HG03108 (cell line): Measurements from ENCODE around the gene PIP4K2C.

Source experiments
- ATAC-seq: cut with Tn5 transposase; IDR thresholded peaks from one replicate; pipeline ENCODE4 v1.9.1; 2021; ENCODE audit warnings: moderate library complexity; ENCODE audit not compliant: unreplicated experiment

Gene PIP4K2C

DNA sequence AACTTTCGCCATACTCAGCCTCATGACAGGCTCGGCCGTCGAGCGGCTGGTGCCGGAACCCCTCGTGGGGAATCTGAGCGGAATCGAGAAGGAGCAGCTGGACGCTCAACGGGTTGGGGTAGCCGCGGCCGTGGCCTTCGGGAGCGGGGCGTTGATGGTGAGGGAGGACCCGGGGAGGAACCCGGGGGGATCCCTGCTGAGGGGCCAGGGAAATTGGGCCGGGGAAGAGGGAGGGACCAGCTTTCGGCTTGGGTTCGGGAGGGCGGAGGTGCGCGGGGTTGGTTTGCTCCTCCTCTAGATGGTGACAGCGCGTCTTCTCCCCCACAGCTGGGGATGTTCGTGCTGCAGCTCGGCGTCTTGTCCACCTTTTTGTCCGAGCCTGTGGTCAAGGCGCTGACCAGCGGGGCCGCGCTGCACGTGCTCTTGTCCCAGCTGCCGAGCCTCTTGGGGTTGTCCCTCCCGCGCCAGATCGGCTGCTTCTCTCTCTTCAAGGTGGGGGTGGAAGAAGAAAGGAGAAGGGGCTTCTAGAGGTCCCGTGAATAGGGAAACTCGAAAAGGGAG, 30.0 kb downstream of the PIP4K2C start:
- no peak for ATAC-seq

DNA sequence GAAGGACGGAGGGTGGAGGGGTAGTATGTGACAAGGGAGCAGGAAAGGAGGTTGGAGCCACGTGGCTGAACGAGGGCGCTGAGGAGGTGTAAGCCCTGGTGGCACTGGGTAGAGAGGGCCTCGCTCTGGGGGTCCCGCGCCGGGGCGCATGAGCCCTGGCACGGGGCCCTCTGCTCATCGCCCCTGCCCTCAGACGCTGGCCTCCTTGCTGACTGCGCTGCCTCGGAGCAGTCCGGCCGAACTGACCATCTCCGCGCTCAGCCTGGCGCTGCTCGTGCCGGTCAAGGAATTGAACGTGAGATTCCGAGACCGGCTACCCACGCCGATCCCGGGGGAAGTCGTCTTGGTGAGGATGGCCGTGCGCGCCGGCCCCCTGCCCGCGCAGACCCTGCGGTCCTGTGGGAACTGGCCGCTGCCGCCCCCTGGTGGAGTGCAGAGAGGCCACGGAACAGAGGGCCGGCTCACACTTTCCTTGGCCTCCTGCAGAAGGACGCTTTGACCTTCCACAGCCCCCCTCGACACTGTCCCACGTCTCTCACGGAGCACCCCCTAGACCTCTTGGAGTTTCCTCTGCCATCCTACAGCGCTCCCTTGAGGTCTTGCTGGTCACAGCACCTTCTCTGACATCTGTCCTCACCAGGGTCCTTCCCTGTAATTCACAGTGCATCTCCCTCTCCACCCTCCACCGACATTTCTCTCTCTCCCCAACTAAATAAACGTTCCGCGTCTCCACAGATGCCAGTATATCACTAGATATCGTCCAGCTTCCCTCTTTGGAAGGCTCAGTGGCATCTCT, 30.7 kb downstream of the PIP4K2C start:
- ATAC-seq = no peak

DNA sequence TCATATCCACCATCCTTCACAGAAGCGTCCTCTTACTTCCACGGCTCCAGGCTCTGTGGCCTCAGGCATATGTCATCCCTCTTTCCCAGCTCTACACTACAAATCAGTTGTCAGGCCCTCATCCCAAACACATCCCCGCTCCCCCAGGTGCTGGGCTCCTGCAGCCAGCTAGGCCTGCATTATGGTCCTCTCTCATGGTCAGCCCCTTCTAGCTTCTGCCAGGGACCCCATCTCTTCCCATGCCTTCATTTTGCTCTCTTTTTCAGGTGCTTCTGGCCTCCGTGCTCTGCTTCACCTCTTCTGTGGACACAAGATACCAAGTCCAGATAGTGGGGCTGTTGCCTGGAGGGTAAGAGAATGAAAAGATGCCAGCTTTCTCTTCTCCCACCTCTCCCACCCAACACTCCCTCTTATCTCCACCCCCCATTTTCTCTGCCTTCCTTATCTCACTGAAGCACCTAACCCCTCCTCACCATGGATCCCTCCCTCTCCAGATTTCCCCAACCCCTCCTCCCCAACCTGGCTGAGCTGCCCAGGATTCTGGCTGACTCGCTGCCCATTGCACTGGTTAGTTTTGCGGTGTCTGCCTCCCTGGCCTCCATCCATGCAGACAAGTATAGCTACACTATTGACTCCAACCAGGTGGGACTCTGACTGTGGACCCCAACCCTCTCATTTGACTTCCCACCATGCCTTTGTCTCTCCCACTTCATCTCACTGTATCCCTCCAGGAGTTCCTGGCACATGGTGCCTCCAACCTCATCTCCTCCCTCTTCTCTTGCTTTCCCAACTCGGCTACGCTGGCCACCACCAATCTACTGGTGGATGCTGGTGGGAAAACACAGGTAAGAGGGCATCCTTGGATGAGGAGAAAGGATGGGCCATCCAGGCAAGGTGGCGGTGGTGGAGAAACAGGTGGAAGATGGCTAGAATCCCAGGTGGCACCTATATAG, 31.6 kb downstream of the PIP4K2C start:
- ATAC-seq = no peak

DNA sequence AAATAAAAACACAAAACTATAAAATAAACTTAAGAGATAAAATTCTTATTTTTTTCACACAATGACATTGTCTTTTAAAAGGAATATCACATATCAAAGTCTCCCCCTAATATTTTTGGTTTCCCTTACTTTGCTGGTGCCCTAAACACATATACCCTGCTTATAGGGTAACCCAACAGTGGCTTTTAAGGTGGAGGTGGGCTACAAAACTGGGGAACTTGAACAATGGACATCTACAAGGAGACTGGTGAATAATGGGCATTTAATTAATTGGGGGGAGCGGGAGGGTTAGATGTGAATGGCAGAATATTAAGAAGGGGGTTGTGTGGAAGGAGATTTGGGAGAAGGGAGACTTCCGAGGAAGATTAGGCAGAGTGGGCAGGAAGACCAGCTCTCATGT, 32.4 kb downstream of the PIP4K2C start:
- no peak for ATAC-seq

DNA sequence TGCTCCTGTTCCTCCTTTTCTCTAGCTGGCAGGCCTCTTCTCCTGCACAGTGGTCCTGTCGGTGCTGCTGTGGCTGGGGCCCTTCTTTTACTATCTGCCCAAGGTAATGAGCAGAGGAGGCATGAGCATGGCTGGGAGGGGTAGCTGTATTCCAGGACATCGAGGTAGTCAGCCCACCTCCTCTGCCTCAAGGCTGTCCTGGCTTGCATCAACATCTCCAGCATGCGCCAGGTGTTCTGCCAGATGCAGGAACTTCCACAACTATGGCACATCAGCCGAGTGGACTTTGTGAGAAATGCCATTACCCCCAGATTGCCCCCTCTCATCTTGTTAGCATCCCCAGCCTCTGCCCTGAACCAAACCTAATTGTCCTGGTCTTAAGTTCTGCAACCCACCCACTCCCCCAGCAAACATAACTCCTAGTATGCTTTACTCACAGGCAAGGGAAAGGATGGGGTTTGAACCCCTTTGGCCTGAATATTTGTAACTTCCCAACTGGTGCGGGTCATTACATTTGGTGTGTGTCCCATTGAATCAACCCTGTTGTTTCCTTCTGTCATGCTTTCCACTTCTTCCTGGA, 32.9 kb downstream of the PIP4K2C start:
- no peak for ATAC-seq

DNA sequence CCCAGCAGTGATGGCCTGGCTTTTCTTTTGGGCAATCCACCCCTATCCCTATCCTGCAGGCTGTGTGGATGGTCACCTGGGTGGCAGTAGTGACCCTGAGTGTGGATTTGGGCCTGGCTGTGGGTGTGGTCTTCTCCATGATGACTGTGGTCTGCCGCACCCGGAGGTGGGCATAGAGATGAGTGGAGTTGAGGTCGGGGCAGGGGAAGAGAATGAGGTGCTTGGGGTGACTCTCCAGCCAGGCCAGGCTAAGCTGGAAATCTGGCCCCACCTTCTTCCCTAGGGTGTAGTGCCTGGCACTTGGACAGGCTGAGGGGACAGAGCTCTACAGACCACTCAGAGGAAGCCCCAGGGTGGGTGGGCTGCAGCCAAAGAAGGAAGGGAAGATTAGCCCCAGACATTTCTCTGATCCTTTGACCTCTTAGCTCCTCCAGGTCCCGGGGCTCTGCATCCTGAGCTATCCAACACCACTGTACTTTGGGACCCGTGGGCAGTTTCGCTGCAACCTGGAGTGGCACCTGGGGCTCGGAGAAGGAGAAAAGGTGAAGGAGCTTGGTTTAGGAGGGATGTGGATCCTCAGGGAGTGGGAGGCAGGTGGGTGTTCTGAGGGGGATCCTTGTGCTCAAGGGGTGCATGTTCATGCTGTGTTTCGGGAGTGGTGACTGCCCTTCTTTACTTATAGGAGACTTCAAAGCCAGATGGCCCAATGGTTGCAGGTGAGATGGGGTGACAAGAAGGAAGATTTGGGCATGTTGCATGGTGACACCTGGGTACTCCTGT, 33.6 kb downstream of the PIP4K2C start:
- ATAC-seq = no peak

DNA sequence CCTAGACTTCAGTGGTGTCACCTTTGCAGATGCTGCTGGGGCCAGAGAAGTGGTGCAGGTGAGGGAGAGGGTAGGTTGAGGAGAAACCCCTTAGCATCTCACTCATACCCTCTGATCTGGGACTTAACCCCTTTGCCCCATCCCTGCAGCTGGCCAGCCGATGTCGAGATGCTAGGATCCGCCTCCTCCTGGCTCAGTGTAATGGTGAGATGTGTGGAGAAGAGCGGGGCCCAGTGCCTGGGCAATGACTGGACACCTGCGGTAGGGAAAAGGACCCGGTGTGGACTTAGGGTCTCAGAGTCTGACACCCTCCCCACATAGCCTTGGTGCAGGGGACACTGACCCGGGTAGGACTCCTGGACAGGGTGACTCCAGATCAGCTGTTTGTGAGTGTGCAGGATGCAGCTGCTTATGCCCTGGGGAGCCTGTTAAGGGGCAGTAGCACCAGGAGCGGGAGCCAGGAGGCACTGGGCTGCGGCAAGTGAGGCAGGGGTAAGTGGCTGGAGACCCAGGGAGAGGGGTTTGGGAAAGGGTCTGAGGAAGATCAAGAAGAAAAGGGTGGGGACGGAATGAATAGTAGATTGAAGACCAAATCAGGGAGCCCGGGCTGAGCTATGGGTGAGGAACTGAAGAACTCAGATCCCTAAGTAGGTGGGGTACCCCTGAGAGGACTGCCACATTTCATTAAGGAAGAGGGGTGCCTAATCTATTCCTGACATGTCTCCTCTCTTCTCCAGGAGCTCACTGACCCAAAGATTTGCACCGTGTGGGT, 34.5 kb downstream of the PIP4K2C start:
- ATAC-seq = no peak

DNA sequence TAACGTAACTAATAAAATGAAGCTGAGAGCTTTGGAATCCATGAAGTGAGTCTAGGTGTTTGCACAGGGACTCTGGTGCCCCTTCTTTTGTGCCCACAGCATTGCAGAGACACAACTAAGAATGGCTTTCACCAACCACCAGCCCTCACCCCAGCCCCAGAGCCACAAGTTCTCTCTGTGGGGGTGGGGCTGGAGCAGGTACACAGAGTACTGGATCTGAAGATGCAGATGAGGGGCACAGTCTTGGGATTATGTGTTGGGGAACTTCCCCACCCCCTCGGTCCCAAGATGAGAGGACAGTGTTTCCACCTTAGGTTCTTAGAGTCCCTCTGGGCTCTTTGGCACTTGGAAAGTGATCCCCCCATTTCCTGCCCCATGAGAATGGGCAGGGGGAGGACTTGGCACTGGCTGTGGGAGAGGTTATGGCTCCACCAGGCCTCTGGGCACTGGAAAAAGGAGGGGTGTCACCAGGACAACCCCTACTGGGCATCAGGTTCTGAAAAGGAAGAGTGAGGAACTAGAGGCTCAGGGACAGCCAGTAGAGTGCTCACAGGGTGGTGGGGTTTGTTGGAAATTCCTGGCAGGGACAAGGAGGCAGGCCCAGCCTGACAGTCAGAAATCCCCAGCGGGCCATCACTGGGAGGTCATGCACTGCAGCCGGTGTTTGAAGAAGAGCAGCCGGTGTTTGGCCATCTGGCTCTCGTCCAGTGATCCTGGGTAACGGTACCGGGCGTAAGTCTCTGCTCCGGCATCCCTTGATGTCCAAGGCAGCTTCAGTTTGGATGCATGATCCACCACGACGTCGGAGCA, 35.3 kb downstream of the PIP4K2C start:
- no peak for ATAC-seq

DNA sequence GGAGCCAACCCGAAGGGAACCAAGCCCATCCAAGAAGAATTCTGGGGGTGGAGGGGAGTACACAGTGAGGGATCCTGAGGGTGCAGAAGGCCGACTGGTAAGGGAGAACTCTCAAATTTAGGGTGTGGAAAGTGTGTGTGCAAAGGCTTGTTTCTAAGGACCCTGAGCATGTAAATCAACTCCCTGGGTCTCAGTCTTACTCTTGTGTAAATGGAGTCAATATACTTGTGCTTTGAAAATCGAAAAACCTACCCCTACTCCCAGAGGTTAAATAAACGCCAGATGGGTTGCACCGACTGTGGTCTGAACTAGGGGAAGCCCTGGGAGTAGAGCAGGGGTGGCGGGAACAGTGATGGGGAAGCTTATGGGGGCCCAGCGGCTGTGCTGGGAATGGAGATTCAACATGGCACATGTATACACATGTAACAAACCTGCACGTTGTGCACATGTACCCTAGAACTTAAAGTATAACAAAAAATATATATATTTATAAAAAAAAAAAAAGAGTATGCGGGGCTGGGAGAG, 36.0 kb downstream of the PIP4K2C start:
- no peak for ATAC-seq

DNA sequence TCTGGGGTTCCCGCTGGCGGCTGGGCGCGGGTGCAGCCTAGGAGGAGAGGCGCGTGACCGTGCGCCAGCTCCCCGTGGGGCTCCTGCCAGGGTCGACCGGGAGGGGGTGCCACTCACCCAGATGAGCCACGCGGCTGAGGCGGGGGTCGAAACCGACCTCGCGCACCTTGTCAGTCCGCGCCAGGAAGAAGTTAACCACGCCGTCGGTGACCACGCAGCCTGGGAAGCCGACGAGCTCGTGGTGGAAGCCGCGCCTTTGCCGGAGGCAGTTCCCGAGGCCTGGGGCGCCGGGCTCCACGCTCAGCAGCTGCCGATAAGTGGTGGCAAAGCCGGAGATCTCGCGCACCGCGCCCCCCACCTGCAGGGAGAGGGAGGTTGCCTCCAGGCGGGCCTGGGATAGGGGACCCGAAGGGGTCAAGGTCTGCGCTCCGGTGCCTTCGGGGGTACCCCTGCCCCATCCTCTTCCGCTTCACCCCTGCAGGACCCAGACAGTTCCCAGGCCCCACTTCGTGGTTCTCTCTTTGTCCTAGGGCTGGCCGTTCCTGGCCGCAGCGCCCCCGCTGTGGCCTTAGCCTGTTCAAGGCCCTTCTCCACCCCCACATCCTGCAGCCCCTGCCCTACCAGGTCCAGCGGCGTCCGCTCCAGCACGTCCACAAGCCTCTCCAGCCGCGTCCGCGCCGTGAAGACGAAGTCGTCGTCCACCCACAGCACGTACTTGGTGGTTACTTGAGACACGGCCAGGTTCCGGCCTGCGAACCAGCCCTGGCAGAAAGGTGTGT, 36.7 kb downstream of the PIP4K2C start:
- no peak for ATAC-seq

DNA sequence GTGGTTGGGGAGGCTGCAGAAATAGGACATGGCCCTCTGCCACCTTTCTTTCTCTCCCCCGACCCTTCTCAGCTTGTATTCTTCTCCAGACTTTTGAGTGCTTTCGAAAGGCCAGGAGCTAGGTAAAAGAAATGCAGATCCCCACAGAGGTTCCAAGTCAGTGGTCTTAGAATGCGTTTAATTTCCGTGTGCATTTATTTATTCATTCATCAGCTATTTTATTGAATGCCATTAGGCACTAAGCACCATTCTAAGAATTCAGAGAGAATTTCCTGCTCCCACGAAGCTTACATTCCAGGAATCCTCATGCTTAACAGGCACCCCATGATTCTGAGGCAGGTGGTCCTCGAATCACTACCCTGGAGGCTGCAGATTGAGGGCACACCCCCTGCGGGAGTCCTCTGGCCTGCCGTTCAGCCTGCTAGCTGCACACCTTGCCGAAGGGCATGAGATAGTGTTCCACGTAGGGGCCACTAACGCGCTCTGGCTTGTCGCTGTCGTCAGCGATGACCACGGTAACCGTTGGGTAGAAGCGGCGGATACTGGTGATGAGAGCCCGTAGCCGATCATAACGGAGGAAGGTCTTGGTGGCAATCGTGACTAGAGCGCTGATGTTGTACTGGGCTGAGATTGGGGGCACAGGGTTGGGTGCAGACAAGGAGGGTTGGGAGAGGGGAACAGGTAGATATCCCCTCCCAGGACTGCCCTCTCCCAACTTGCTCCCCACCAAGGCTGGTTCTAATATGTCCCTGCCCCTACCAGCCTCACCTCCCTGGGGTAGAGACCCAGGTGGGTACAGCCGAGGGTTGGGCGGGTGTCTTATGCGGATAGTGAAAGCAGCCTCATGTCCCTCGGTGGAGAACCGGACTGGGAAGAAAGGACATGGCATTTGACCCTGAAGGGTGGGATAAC, 37.5 kb downstream of the PIP4K2C start:
- no peak for ATAC-seq

DNA sequence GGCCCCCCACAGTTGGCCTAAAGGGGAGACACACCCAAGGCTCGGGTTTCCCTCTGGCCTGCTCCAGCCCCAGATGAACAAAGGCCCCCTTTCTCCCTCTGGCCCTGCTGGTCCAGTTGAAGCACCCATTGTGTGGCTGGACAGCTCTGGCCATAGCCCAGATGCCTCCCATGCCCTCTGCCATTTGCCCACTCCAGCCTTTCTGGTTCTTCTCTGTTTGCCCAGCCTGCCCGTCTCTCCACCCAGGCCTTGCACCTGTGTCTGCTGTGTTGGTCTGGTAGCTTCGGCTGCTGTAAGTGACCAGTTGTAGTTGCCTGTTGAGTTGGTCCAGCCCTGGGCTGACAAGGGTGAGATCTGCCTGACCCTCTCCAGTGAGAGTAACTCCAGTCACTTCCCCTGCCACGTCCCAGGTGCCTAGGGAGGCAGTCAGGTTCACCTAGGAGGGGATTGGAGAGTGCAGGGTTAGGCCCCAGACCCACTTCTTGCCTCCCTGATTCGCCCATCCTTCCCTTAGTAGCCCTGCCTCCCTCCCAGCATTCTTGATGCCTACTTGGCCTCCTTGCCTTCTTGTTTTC, 39.0 kb downstream of the PIP4K2C start:
- no peak for ATAC-seq

DNA sequence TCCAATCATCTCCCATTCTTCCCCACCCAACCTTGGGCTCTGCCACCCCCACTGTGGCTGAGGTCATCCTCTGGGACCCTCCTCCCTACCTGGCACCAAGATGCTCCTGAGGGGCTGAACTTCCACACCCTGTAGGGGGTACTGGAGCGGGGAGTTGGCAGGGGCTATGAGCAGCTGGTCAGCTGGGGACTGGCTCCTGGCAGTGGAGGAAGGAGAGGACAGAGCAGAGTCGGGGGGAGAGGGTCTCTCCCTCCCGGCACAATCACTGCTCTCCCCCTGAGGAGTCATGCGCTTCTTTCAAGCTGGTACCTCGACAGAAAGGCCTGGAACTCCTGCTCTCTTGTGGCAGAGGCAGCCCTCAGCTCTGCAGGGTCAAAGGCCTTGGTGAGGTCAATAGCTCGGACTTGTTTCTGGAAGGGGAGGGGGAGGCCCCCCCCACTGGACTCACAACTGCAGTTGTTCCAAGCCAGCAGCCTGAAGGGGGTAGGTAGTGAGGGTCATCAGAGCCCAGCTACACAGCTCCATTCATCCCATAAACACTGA, 40.0 kb downstream of the PIP4K2C start:
- ATAC-seq = no peak

DNA sequence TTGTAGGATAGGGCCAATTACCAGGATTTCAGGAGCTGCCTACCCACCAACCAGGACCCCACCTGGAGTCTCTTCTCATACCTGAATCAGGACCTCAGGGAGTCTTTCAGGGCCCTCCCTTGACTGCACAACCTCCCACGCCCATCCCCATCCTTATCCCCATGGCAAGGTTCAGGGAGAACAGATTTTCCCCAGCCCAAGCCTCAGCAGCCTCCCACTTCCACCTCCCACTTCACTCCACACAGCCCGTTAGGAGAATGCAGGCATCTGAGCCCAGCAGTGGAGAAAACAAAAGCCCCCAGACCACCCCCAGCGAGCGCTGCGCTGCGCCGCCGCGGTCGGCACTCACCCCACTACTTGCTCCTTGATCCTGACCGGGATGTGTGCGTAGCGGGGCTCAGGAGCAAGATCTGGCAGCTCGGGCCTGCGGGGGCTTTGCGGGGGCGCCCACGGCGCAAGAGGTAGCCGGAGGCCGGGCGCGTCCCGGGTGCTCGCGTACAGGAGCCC, 40.6 kb downstream of the PIP4K2C start:
- ATAC-seq = no peak

DNA sequence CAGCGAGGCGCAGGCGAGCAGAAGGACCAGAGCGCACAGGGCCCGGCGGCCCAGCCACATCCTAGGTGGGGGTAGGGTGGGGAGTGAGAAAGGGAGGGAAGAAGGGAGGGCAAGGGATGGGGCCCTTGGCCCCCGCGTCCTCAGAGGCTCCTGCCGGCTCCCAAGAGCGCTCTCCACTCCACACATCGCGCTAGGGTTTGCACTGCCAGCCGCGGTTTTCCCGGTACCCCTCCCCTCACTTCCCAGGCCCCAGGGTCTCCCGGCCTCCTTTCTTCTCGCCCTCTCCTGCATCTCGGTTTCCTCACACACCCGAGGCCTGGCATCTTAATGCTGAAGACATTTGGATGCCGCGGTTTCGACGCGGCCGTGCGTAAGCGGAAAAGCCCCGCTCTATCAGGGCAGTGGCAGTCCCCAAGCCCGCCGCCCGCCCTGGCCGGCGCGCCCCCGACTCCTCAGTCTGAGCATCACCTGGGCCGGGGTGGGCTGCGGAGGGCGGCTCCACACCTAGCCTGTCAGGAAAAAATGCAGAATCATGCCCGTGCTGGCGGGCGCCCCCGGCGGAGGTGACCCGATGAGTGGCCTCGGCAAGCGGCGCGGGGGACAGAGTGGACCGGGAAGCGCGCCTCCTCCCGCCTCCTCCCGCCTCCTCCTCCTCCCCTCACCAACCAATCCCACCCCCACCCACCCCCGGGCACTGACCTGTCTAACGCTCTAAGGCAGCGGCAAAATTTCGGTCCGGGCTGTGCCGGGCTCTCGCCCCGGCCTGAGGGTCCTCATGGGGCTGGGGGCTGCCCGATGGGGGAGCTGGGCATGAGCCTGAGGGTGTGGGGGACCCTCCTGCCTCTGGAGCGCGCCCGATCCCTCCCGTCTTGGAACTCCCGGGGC, 41.3 kb downstream of the PIP4K2C start:
- ATAC-seq = no peak
